OCI-LY1 (cell line): Measurements from ENCODE around the gene GAPVD1.

Experiments
- CTCF ChIP-seq: fragments of 200-600 bp; sonication (generic), shearing (Covaris generic); IDR thresholded peaks from 2 replicates; pipeline ENCODE4 v1.5.1; 2017; ENCODE audit warnings: mild to moderate bottlenecking, antibody characterized with exemption, low read length, moderate library complexity, mixed read lengths
- EZH2 ChIP-seq: fragments of 200-600 bp; sonication (generic), shearing (Covaris generic); IDR thresholded peaks from 2 replicates; pipeline ENCODE4 v1.8.0; 2017; ENCODE audit warnings: borderline replicate concordance, mixed run types, mild to moderate bottlenecking, antibody characterized with exemption, low read length, moderate library complexity, mixed read lengths

GRCh38 chr9:125400725-125401716 lies 139.4 kb downstream of the GAPVD1 start:
- TF ChIP-seq CTCF = no peak
- TF ChIP-seq EZH2 = no peak
